Activated effector memory CD4-positive, alpha-beta T cell treated with Interleukin-2 at 50 U/mL for 16 hours (primary cell): ENCODE results near the gene SLC1A7.

ENCODE experiments used
- DNase-seq: peaks from one replicate; pipeline ENCODE4 v3.0.0-alpha.2; 2020

SLC1A7 gene

GRCh38 chr1:53158900-53159299 is 16.5 kb upstream of the SLC1A7 start:
- DNase-seq, result no peak

- DNase-seq, result no peak
Measured at GRCh38 chr1:53156783-53157182, 14.3 kb upstream of the SLC1A7 start.

GRCh38 chr1:53155945-53156344 is 13.5 kb upstream of the SLC1A7 start:
- no peak for DNase-seq

- no peak for DNase-seq
Measured at GRCh38 chr1:53155534-53155933, 13.1 kb upstream of the SLC1A7 start.

- DNase-seq, result no peak
Measured at GRCh38 chr1:53154859-53155438, 12.5 kb upstream of the SLC1A7 start.

GRCh38 chr1:53153752-53154151 is 11.3 kb upstream of the SLC1A7 start:
- DNase-seq, result no peak

- DNase-seq, result no peak
Measured at GRCh38 chr1:53148123-53148522, 5.7 kb upstream of the SLC1A7 start.

GRCh38 chr1:53147174-53147573 is 4.7 kb upstream of the SLC1A7 start:
- DNase-seq, result no peak

- DNase-seq, result no peak
Measured at GRCh38 chr1:53145942-53146708, 3.7 kb upstream of the SLC1A7 start.

- no peak for DNase-seq
Measured at GRCh38 chr1:53145619-53145941, 3.1 kb upstream of the SLC1A7 start.

GRCh38 chr1:53145051-53145600 is 2.7 kb upstream of the SLC1A7 start:
- DNase-seq, result no peak

- DNase-seq, result no peak
Measured at GRCh38 chr1:53144201-53144600, 1.8 kb upstream of the SLC1A7 start.

- DNase-seq, result no peak
Measured at GRCh38 chr1:53143527-53143926, 1.1 kb upstream of the SLC1A7 start.

GRCh38 chr1:53141487-53142055 is 867 bp downstream of the SLC1A7 start:
- DNase-seq, result no peak

- DNase-seq, result no peak
Measured at GRCh38 chr1:53140451-53140850, 2.0 kb downstream of the SLC1A7 start.

- no peak for DNase-seq
Measured at GRCh38 chr1:53139951-53140361, 2.5 kb downstream of the SLC1A7 start.

GRCh38 chr1:53138991-53139884 is 3.2 kb downstream of the SLC1A7 start:
- DNase-seq, result no peak

- no peak for DNase-seq
Measured at GRCh38 chr1:53137729-53138128, 4.7 kb downstream of the SLC1A7 start.

- no peak for DNase-seq
Measured at GRCh38 chr1:53135735-53136114, 6.7 kb downstream of the SLC1A7 start.

- no peak for DNase-seq
Measured at GRCh38 chr1:53134961-53135734, 7.3 kb downstream of the SLC1A7 start.

- no peak for DNase-seq
Measured at GRCh38 chr1:53134042-53134485, 8.4 kb downstream of the SLC1A7 start.
